Hepatocyte (in vitro differentiated cells): Measurements from ENCODE around the gene NOS1.

Source experiments
- CTCF ChIP-seq: fragments of 200-600 bp; sonication (generic); IDR thresholded peaks from 2 replicates; pipeline ENCODE4 v1.5.1; 2016; ENCODE audit warnings: antibody characterized with exemption, mild to moderate bottlenecking; ENCODE audit not compliant: poor library complexity
- EZH2 ChIP-seq: fragments of 200-600 bp; sonication (generic); IDR thresholded peaks from 2 replicates; pipeline ENCODE4 v1.6.1; 2016; ENCODE audit warnings: antibody characterized with exemption, mild to moderate bottlenecking, borderline replicate concordance
- EZH2phosphoT487 ChIP-seq: fragments of 200-600 bp; sonication (generic); IDR thresholded peaks from one replicate; pipeline ENCODE4 v1.6.1; 2018; ENCODE audit warnings: antibody characterized with exemption, mild to moderate bottlenecking, low read depth, moderate library complexity; ENCODE audit not compliant: unreplicated experiment, severe bottlenecking

DNA sequence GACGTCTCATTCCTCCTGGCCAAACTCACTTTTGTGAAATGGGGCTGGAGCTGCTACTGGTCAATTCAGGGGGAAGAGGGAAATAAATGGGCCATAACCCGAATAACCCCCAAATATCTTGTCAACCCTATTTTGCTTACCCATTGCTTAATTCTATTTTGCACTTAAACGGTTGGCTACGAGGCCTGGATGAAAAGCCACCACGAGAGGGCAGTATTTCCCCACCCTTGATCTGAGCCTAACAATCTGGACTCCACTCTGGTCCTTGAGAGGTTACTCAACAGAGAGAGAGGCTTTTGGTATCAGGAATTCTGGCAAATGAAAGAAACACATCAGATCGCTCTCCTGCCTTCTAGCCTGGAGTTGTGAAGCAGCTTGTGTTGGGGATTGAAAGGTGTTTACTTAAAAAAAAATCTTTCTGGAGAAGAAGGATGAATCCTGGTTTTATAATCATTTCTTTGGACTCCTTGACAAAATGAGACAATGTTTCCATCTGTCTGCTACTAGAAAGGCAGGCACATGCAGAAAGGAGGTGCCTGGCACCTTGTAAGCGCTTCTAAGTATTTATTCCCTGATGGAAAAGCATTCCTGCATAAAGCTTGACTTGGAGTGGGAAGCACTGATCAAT, 148.7 kb downstream of the NOS1 start:
- TF ChIP-seq CTCF (peak; percentile 94), EZH2phosphoT487 (no peak), EZH2 (no peak)
